ENCODE measurements around the gene BAX. TPM values are rescaled to one million over a fixed set of nuclear protein-coding genes. Genes with fewer than 3 reads are reported as not detected.

The BAX gene
- total RNA-seq, 2 donors from 2014 or later, result 15.3 to 22.7 TPM

DNA sequence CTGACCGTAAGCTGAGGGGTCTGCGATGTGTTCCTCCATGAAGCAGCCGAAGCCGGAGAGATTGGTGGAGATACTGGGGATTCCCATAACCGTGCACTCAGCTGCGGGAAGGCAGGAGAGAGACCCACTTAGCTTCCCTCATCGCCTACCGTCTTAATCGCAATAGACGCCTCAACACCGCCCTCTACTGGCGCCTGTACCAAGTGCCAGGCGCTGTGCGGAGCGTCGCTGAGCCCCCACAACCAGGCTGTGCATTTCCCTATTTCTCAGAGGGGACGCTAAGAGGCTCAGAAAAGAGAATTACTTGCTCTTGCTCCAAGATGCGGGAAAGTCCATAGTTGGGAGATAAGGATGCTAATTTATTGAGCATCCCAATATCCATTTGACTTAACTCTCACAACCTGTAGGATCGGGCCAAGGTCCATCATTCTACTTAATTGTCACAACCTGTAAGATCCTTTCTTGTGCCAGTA, 16.3 kb downstream of the BAX start:
- peak; percentile 71 to 85 (median 80) for DNase-seq
- WGBS, 2 donors, result 23 to 39% methylated on average over 10 to 19 of the region's 19 CpGs
- ATAC-seq, result peak; percentile 64
- Histone ChIP-seq H3K36me3 (replicated peaks in 1 of 2; ENCODE audit: insufficient read depth in 1 of 2, low read depth in 2 of 2) (peaks cover 0 to 5% of the 10 kb centered on the region in 2 donors), H3K27me3 (no peaks in the 10 kb centered on the region), H3K27ac (no peak overlapping the region), H3K4me3 (no peak overlapping the region), H3K9me3 (no peaks in the 10 kb centered on the region), H3K4me1 (peaks cover 12% of the 10 kb centered on the region)
- intact Hi-C loops (cut with DNase I), result no loop called here
- TF ChIP-seq CTCF (IDR thresholded peaks at IDR 0.05), result peak; percentile 68 to 89 (median 78)
- TF ChIP-seq POLR2A (IDR thresholded peaks at IDR 0.05), result no peak

GRCh38 chr19:48975947-48976847, 21.5 kb downstream of the BAX start:
- Histone ChIP-seq H3K4me3 (no peak overlapping the region), H3K4me1 (no peaks in the 10 kb centered on the region), H3K9me3 (no peaks in the 10 kb centered on the region), H3K27me3 (no peaks in the 10 kb centered on the region), H3K27ac (no peak overlapping the region), H3K36me3 (replicated peaks in 1 of 2; ENCODE audit: insufficient read depth in 1 of 2, low read depth in 2 of 2) (peaks cover 0 to 5% of the 10 kb centered on the region in 2 donors)
- intact Hi-C loops (cut with DNase I), result no loop called here
- TF ChIP-seq POLR2A (IDR thresholded peaks at IDR 0.05) (no peak), CTCF (IDR thresholded peaks at IDR 0.05) (no peak)
- no peak for ATAC-seq
- WGBS, 2 donors, result 88 to 95% methylated on average over 13 of the region's 13 CpGs
- no peak for DNase-seq

- Histone ChIP-seq H3K27me3 (no peaks in the 10 kb centered on the region), H3K4me1 (no peaks in the 10 kb centered on the region), H3K36me3 (replicated peaks in 1 of 2; ENCODE audit: insufficient read depth in 1 of 2, low read depth in 2 of 2) (peaks cover 0 to 6% of the 10 kb centered on the region in 2 donors), H3K27ac (no peak overlapping the region), H3K4me3 (no peak overlapping the region), H3K9me3 (no peaks in the 10 kb centered on the region)
- TF ChIP-seq CTCF (IDR thresholded peaks at IDR 0.05) (no peak), POLR2A (IDR thresholded peaks at IDR 0.05) (no peak)
- WGBS, 2 donors, result 83 to 84% methylated on average over 2 of the region's 2 CpGs
- DNase-seq, result no peak
- intact Hi-C loops (cut with DNase I), result no loop called here
- no peak for ATAC-seq
These were observed 22.4 kb downstream of the BAX start for GRCh38 chr19:48977061-48977460.

DNA sequence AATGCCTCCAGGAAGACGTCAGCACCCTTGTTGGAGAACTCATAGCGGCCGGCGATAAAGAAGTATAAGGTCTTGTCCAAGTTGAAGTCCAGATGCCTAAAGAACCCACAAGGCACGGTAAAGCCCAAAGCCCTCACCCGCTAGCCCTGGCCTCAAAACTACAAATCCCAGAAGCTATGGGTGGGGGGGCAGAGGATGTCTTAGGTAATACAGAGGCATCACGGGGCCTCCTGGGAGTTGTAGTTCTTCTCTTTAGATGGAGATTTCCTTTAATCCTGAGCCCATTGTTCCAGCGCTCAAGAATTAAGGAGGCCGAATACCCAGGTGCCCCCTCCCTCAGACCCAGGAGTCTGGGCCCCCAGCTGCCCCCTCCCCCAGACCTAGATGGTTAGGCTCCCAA, 27.6 kb downstream of the BAX start:
- no peaks in the 10 kb centered on the region for H3K4me1 ChIP-seq
- peaks cover 0 to 2% of the 10 kb centered on the region in 2 donors for H3K36me3 ChIP-seq (replicated peaks in 1 of 2; ENCODE audit: insufficient read depth in 1 of 2, low read depth in 2 of 2)
- intact Hi-C loops (cut with DNase I), result no loop called here
- H3K4me3 ChIP-seq, result no peak overlapping the region
- H3K27me3 ChIP-seq, result no peaks in the 10 kb centered on the region
- ATAC-seq (no peak), DNase-seq (no peak)
- 91 to 93% methylated on average over 7 to 9 of the region's 9 CpGs for WGBS, 2 donors
- H3K27ac ChIP-seq, result no peak overlapping the region
- TF ChIP-seq POLR2A (IDR thresholded peaks at IDR 0.05) (no peak), CTCF (IDR thresholded peaks at IDR 0.05) (no peak)
- H3K9me3 ChIP-seq, result no peaks in the 10 kb centered on the region

All from body of pancreas (tissue), 4 donors.